GM19455 (cell line): Measurements from ENCODE around the gene TMEM117.
"Not testable (repeated sequence)": the region's sequence is repeated elsewhere in the genome, so short reads cannot be mapped to it uniquely, and the experiment has no call there.

ENCODE experiments used
- ATAC-seq: cut with Tn5 transposase; IDR thresholded peaks from one replicate; pipeline ENCODE4 v1.9.1; 2021; ENCODE audit not compliant: unreplicated experiment

The TMEM117 gene

GRCh38 chr12:44184499-44185206 is 348.8 kb downstream of the TMEM117 start:
- ATAC-seq: peak; percentile 92

- peak; percentile 97 for ATAC-seq
These were observed 357.4 kb downstream of the TMEM117 start for GRCh38 chr12:44193281-44193680.

- not testable (repeated sequence) for ATAC-seq
These were observed 359.8 kb downstream of the TMEM117 start for GRCh38 chr12:44195719-44196118.

- ATAC-seq: no peak
These were observed 370.2 kb downstream of the TMEM117 start for GRCh38 chr12:44206045-44206444.

- no peak for ATAC-seq
These were observed 381.4 kb downstream of the TMEM117 start for GRCh38 chr12:44217146-44217883.

- no peak for ATAC-seq
These were observed 387.9 kb downstream of the TMEM117 start for GRCh38 chr12:44223736-44224135.

- ATAC-seq: no peak
These were observed 388.7 kb downstream of the TMEM117 start for GRCh38 chr12:44224399-44225148.

GRCh38 chr12:44225149-44225510 is 389.2 kb downstream of the TMEM117 start:
- ATAC-seq: no peak

- no peak for ATAC-seq
These were observed 391.7 kb downstream of the TMEM117 start for GRCh38 chr12:44227616-44228015.

- ATAC-seq: no peak
These were observed 394.0 kb downstream of the TMEM117 start for GRCh38 chr12:44229846-44230245.

GRCh38 chr12:44235674-44236073 is 399.8 kb downstream of the TMEM117 start:
- no peak for ATAC-seq

- ATAC-seq: no peak
These were observed 404.3 kb downstream of the TMEM117 start for GRCh38 chr12:44240186-44240585.

- no peak for ATAC-seq
These were observed 410.1 kb downstream of the TMEM117 start for GRCh38 chr12:44245932-44246331.

GRCh38 chr12:44246482-44247105 is 410.7 kb downstream of the TMEM117 start:
- ATAC-seq: no peak

GRCh38 chr12:44247588-44247987 is 411.7 kb downstream of the TMEM117 start:
- no peak for ATAC-seq

GRCh38 chr12:44248436-44248835 is 412.6 kb downstream of the TMEM117 start:
- no peak for ATAC-seq

- ATAC-seq: not testable (repeated sequence)
These were observed 414.6 kb downstream of the TMEM117 start for GRCh38 chr12:44250440-44250839.

GRCh38 chr12:44253338-44253856 is 417.5 kb downstream of the TMEM117 start:
- ATAC-seq: no peak

- no peak for ATAC-seq
These were observed 422.4 kb downstream of the TMEM117 start for GRCh38 chr12:44258246-44258645.

- no peak for ATAC-seq
These were observed 424.0 kb downstream of the TMEM117 start for GRCh38 chr12:44259890-44260289.

GRCh38 chr12:44260581-44260980 is 424.7 kb downstream of the TMEM117 start:
- ATAC-seq: no peak
